Esophagus squamous epithelium (tissue), 5 donors: ENCODE measurements around the gene SMURF2. TPM values are rescaled to one million over a fixed set of nuclear protein-coding genes. Genes with fewer than 3 reads are reported as not detected.
"Not testable (repeated sequence)": the region's sequence is repeated elsewhere in the genome, so short reads cannot be mapped to it uniquely, and the experiment has no call there.

Source experiments
- DNase-seq: peaks from one replicate; lab custom pipeline; 2025; lab: John Stamatoyannopoulos, UW
- H3K27ac ChIP-seq, 4 donors: fragments of 200-600 bp; sonication (generic); one replicate each; pipeline ENCODE4 v1.5.1; 2016 to 2019; ENCODE audit warnings: mild to moderate bottlenecking in 1 of 4
- H3K27me3 ChIP-seq, 4 donors: fragments of 200-600 bp; sonication (generic); 1 replicate in 3 of 4; 2 replicates in 1 of 4; pipeline versions ENCODE4 v1.5.1 to v1.6.0; 2017 to 2021; ENCODE audit warnings: antibody characterized with exemption in 1 of 4
- H3K36me3 ChIP-seq, 3 donors: fragments of 200-600 bp; sonication (generic); one replicate each; pipeline ENCODE4 v1.5.1; 2016 to 2019
- H3K4me1 ChIP-seq, 3 donors: fragments of 200-600 bp; sonication (generic); one replicate each; pipeline ENCODE4 v1.5.1; 2017 to 2019
- H3K4me3 ChIP-seq, 4 donors: fragments of 200-600 bp; sonication (generic); 1 replicate in 3 of 4; 2 replicates in 1 of 4; pipeline ENCODE4 v1.5.1; 2016 to 2019; ENCODE audit warnings: mild to moderate bottlenecking in 2 of 4, moderate library complexity in 1 of 4
- H3K9me3 ChIP-seq, 3 donors: fragments of 200-600 bp; sonication (generic); one replicate each; pipeline ENCODE4 v1.5.1; 2016 to 2019
- POLR2A ChIP-seq, 4 donors: fragments of 450-650 bp; IDR thresholded peaks; one replicate each; pipeline ENCODE4 v1.6.1; 2017; ENCODE audit warnings: antibody characterized with exemption in 4 of 4, mild to moderate bottlenecking in 4 of 4, moderate library complexity in 3 of 4
- WGBS, 2 donors: methylation state at CpG; one replicate each; pipeline ENCODE4 v1.1.5; 2018; 5-methylcytosine and 5-hydroxymethylcytosine counted together
- intact Hi-C: fragments of 100-400 bp; cut with DNase I; formaldehyde crosslinking; loops from one replicate; pipeline ENCODE4 v1.15.0; 2022
- total RNA-seq, 4 donors: library from RNA; depleted of rRNA; stranded (reverse); fragments of >200 nt; gene quantifications; one replicate each; pipeline ENCODE4 v1.1.0, GENCODE V29; 2016
- TF ChIP-seq, protein P1 (sequence below), 6 experiments: fragments of 450-650 bp in 4 of 6; fragments of 200-600 bp in 2 of 6; sonication (generic) in 2 of 6; IDR thresholded peaks; one replicate each; pipeline ENCODE4 v1.5.1; 2016 to 2019; ENCODE audit warnings: antibody characterized with exemption in 6 of 6, mild to moderate bottlenecking in 4 of 6, moderate library complexity in 4 of 6
- donor health status: DM: yes; HTN: yes; CAD: no.

SMURF2 gene
- total RNA-seq, 4 donors from 2014 or later, result 7.0 to 22.7 (median 13.0) TPM

- 90 to 94% methylated on average over 12 of the region's 12 CpGs for WGBS, 2 donors
- DNase-seq, H3K4me3 ChIP-seq, H3K36me3 ChIP-seq, intact Hi-C loops, H3K27ac ChIP-seq, H3K27me3 ChIP-seq, H3K9me3 ChIP-seq: not testable (repeated sequence)
- H3K4me1 ChIP-seq, result peaks cover 8 to 49% (median 15%) of the 10 kb centered on the region in 3 donors
Measured at GRCh38 chr17:64663836-64664235, 1.7 kb upstream of the SMURF2 start.

- 41 to 50% methylated on average over 18 of the region's 18 CpGs for WGBS, 2 donors
- intact Hi-C loops, result no loop called here
- H3K27me3 ChIP-seq, result no peaks in the 10 kb centered on the region
- no peaks in the 10 kb centered on the region for H3K36me3 ChIP-seq
- TF ChIP-seq POLR2A (IDR thresholded peaks at IDR 0.05), result no peak
- TF ChIP-seq, protein P1, sequence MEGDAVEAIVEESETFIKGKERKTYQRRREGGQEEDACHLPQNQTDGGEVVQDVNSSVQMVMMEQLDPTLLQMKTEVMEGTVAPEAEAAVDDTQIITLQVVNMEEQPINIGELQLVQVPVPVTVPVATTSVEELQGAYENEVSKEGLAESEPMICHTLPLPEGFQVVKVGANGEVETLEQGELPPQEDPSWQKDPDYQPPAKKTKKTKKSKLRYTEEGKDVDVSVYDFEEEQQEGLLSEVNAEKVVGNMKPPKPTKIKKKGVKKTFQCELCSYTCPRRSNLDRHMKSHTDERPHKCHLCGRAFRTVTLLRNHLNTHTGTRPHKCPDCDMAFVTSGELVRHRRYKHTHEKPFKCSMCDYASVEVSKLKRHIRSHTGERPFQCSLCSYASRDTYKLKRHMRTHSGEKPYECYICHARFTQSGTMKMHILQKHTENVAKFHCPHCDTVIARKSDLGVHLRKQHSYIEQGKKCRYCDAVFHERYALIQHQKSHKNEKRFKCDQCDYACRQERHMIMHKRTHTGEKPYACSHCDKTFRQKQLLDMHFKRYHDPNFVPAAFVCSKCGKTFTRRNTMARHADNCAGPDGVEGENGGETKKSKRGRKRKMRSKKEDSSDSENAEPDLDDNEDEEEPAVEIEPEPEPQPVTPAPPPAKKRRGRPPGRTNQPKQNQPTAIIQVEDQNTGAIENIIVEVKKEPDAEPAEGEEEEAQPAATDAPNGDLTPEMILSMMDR (IDR thresholded peaks at IDR 0.05), result no peak
- no peak for DNase-seq
- H3K27ac ChIP-seq, result peak overlapping the region; percentile 87 to 98 (median 95)
- H3K9me3 ChIP-seq, result no peaks in the 10 kb centered on the region
- H3K4me3 ChIP-seq, result peak overlapping the region; percentile 73 to 97 (median 86)
- peaks cover 8 to 52% (median 15%) of the 10 kb centered on the region in 3 donors for H3K4me1 ChIP-seq
Measured at GRCh38 chr17:64662774-64663367, 764 bp upstream of the SMURF2 start.

- 0% methylated on average over 3 of the region's 32 CpGs; no CpG with 5 or more reads in 1 of the 2 donors for WGBS, 2 donors
- Histone ChIP-seq H3K9me3 (no peaks in the 10 kb centered on the region), H3K4me1 (peaks cover 11 to 62% (median 15%) of the 10 kb centered on the region in 3 donors), H3K27me3 (no peaks in the 10 kb centered on the region), H3K27ac (peak overlapping the region; percentile 87 to 98 (median 95)), H3K4me3 (peak overlapping the region; percentile 73 to 97 (median 86)), H3K36me3 (no peaks in the 10 kb centered on the region)
- no peak for DNase-seq
- intact Hi-C loops, result no loop called here
- TF ChIP-seq POLR2A (IDR thresholded peaks at IDR 0.05), result no peak
- TF ChIP-seq, protein P1 (IDR thresholded peaks at IDR 0.05), result no peak
Measured at GRCh38 chr17:64661726-64661975, 456 bp downstream of the SMURF2 start.

DNA sequence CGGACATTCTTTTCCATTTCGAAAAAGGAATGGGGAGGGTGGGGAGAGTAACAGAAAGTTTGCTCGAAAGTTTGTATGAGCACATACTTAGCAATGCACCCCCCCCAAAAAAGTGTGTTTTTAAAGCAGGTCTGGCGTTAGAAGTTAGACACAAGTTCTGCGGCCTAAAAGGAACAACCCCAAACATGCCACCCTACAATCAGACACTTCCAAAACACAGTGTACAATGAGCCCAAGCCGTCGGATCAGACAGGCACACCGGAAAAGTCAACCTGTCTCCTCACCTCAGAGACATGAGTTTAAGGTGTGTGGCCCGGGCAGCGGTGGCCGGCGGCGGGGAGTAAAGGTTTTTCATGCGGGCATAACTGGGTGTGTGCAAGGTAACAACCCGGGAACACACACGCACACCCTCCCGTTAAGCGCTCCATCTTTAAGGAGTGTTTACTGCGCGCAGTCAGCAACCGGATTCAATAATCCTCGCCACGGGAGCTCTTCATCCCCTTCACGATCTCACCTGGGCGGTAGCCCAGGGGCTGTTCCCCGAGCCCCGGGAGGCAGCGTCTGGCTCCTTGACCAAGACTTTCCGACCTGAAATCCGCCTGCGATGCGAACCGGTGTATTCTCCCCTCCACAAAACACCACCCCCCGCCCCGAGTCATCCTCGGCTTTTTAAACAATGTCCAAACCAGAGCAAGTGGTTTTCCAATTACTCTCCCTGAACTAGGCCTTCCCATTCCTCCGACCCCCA, 955 bp downstream of the SMURF2 start:
- H3K27ac ChIP-seq, result peak overlapping the region; percentile 87 to 98 (median 95)
- H3K36me3 ChIP-seq, intact Hi-C loops, DNase-seq, H3K9me3 ChIP-seq, H3K27me3 ChIP-seq: not testable (repeated sequence)
- peaks cover 11 to 63% (median 15%) of the 10 kb centered on the region in 3 donors for H3K4me1 ChIP-seq
- peak overlapping the region; percentile 73 to 97 (median 86) for H3K4me3 ChIP-seq
- WGBS, 2 donors, result 1% methylated on average over 17 to 36 of the region's 37 CpGs

GRCh38 chr17:64660195-64660977, 1.7 kb downstream of the SMURF2 start:
- DNase-seq, H3K27me3 ChIP-seq, H3K36me3 ChIP-seq, intact Hi-C loops, H3K9me3 ChIP-seq: not testable (repeated sequence)
- 8 to 13% methylated on average over 11 of the region's 11 CpGs for WGBS, 2 donors
- H3K4me3 ChIP-seq, result peak overlapping the region; percentile 73 to 97 (median 86)
- peak overlapping the region in 3 of 4 donors; percentile 87 to 98 (median 97) for H3K27ac ChIP-seq
- H3K4me1 ChIP-seq, result peaks cover 11 to 63% (median 15%) of the 10 kb centered on the region in 3 donors

DNA sequence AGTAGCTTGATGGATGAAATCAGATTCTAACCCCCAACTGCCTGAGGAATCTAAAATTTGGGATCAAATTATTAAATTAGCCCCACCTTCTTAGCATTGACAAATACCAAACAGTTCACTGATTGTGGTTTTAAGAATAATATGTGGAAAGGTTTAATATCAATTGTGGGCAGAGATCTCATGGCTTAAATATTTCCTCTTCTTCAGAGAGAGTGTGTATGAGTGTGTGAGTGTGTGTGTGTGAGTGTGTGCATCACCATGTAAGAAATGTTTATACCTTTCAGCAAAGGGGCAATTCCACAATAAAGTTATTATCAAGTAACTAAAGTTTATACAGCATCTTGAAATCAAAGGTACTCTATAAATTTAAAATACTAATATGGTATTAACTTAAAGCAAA, 3.2 kb downstream of the SMURF2 start:
- Histone ChIP-seq H3K36me3 (no peaks in the 10 kb centered on the region), H3K4me1 (peaks cover 11 to 64% (median 15%) of the 10 kb centered on the region in 3 donors), H3K9me3 (no peaks in the 10 kb centered on the region), H3K4me3 (no peak overlapping the region), H3K27ac (no peak overlapping the region), H3K27me3 (no peaks in the 10 kb centered on the region)
- TF ChIP-seq POLR2A (IDR thresholded peaks at IDR 0.05), result no peak
- TF ChIP-seq, protein P1 (IDR thresholded peaks at IDR 0.05), result no peak
- intact Hi-C loops, result no loop called here
- DNase-seq, result no peak
